ENCODE data around the gene DCAF4.

The DCAF4 gene

DNA sequence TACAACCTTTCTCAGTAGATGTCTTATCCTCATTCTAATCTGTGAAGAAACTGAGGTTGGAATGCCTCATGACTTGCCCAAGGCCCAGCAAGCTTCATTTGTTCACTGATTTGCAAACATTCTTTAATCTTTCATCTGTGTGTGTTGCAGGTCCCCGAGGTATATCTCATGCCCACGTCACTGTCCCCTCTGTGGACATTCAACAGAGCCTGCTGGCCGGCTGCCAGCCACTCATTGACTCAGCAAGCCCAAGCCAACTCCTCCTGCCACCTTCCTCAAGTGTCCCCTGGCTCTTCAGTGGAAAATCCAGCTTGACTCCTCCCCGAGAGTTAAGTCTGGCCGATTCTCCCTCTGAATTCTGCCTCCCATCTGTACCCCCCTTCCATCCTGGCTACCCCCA lies 1.9 kb upstream of the DCAF4 start:
- TF ChIP-seq, protein P1, sequence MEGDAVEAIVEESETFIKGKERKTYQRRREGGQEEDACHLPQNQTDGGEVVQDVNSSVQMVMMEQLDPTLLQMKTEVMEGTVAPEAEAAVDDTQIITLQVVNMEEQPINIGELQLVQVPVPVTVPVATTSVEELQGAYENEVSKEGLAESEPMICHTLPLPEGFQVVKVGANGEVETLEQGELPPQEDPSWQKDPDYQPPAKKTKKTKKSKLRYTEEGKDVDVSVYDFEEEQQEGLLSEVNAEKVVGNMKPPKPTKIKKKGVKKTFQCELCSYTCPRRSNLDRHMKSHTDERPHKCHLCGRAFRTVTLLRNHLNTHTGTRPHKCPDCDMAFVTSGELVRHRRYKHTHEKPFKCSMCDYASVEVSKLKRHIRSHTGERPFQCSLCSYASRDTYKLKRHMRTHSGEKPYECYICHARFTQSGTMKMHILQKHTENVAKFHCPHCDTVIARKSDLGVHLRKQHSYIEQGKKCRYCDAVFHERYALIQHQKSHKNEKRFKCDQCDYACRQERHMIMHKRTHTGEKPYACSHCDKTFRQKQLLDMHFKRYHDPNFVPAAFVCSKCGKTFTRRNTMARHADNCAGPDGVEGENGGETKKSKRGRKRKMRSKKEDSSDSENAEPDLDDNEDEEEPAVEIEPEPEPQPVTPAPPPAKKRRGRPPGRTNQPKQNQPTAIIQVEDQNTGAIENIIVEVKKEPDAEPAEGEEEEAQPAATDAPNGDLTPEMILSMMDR (IDR thresholded peaks at IDR 0.05; ENCODE audit: low read depth, low read length, missing control alignments) = no peak
- no peak for DNase-seq (ENCODE audit: low read depth)
- no peak overlapping the region for H3K4me3 ChIP-seq (ENCODE audit: low read depth, low read length)
- in situ Hi-C loops (cut with HindIII; ENCODE audit: low sequenced_read_pairs) = loop anchor here (10.0 kb wide), 1 partner anchor 410 kb away; no protein-coding TSS in a partner anchor

DNA sequence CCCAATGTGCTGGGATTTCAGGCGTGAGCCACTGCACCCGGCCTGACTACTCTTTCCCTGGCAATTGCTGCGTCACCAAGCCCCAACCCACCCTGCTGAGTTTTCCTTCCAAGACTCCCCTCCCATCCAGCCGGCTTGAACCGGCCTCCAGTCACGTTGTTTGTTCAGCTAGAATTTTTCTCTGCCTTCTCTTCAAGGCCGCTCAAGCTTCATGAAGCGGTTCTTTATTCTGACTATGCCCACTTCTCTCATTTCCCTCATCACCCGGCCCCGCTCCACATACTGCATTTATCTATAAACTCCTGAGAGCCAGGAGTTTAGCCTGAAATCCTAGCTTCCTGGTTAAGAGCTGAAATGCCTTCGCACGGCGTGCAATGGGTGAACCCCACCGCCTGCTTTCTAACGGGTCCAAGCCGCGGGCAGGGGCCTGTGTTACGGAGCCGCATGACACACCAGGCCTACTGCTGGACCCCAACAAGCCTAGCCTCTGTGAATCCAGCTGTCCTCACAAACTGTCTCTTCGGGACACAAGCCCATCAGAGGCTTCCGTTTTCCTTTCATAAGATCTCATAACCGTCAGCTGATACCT lies 999 bp upstream of the DCAF4 start:
- DNase-seq (ENCODE audit: low read depth) = no peak
- H3K4me3 ChIP-seq (ENCODE audit: low read depth, low read length) = peak overlapping the region; percentile 85
- TF ChIP-seq, protein P1 (IDR thresholded peaks at IDR 0.05; ENCODE audit: low read depth, low read length, missing control alignments) = no peak
- in situ Hi-C loops (cut with HindIII; ENCODE audit: low sequenced_read_pairs) = loop anchor here (10.0 kb wide), 1 partner anchor 410 kb away; no protein-coding TSS in a partner anchor

DNA sequence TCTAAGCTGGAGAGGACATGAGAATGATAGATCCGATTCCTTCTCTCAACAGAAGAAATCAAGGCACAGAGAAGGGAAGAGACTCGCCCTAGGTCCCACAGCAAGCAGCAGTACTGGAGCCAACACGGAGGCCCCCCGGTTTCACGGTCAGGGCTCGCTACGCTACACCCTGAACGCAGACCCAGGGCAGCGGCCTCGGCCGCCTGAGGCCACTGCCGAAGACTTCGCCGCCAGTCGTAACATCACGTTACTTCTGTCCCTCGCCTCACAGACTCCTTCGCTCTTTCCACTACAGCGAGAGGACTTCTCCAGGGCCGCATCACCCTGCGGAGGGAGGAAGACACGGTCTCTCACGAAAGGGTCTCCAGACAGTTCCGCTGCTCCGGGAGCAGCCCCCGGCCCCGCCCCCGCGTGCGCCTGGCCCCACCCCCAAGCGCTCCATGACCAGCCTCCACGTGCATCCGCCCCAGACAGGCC lies 411 bp upstream of the DCAF4 start:
- no peak for DNase-seq (ENCODE audit: low read depth)
- H3K4me3 ChIP-seq (ENCODE audit: low read depth, low read length) = peak overlapping the region; percentile 85
- TF ChIP-seq, protein P1 (IDR thresholded peaks at IDR 0.05; ENCODE audit: low read depth, low read length, missing control alignments) = no peak
- in situ Hi-C loops (cut with HindIII; ENCODE audit: low sequenced_read_pairs) = loop anchor here (10.0 kb wide), 1 partner anchor 411 kb away; no protein-coding TSS in a partner anchor

DNA sequence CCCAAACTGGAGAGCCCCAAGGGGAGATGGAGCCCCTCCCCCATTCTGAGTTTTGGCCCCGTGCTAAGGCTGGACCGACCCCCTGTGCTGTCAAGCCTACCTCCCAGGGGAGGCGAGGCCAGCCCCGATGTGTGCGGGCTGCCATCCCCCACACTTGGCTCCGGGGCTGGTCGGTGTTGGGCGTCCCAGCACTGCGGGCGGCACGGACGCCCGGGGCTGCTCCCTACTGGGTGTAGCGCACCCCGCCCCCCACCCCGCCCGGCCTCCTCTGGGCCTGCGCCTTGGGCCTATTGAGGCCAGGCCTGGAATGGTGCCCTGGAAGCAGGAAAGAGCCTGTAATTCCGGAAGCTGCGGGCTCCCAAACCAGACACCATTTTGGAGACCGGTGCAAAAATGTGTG lies 2.6 kb downstream of the DCAF4 start:
- in situ Hi-C loops (cut with HindIII; ENCODE audit: low sequenced_read_pairs) = loop anchor here (10.0 kb wide), 1 partner anchor 414 kb away; no protein-coding TSS in a partner anchor
- no peak for DNase-seq (ENCODE audit: low read depth)
- TF ChIP-seq, protein P1 (IDR thresholded peaks at IDR 0.05; ENCODE audit: low read depth, low read length, missing control alignments) = no peak
- H3K4me3 ChIP-seq (ENCODE audit: low read depth, low read length) = no peak overlapping the region

DNA sequence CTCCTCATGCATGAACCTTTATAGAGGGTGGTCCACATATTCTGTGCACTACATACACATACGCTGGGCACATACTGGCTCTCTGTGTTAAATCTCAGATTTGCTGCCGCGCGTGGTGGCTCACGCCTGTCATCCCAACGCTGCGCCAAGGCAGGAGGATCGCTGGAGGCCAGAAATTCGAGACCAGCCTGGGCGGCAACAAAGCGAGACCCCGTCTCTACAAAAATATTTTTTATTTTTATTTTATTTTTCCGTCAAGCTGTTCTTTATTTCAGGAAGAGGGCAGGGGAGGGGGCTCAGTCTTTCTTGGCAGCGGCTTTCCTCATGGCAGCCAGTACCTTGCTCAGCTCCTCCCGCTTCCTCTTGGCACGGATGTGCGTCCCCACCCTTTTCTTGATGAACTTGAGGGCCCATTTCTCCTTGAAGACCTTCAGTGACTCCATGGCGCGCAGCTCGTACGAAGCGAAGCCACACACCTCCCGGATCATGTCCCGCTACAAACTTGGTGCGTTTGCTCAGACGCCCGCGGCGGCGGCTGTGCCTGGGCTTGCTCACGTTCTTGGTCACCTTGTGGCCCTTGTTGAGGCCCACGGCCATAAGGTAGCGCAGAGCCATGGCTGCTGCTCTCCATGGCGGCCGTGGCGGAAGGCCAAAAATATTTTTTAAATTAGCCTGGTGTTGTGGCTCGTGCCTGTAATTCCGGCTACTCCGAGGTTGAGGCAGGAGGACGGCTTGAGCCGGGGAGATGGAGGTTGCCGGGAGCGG lies 3.2 kb downstream of the DCAF4 start:
- DNase-seq (ENCODE audit: low read depth) = no peak
- no peak overlapping the region for H3K4me3 ChIP-seq (ENCODE audit: low read depth, low read length)
- in situ Hi-C loops (cut with HindIII; ENCODE audit: low sequenced_read_pairs) = loop anchor here (10.0 kb wide), 1 partner anchor 415 kb away; no protein-coding TSS in a partner anchor
- TF ChIP-seq, protein P1 (IDR thresholded peaks at IDR 0.05; ENCODE audit: low read depth, low read length, missing control alignments) = no peak

DNA sequence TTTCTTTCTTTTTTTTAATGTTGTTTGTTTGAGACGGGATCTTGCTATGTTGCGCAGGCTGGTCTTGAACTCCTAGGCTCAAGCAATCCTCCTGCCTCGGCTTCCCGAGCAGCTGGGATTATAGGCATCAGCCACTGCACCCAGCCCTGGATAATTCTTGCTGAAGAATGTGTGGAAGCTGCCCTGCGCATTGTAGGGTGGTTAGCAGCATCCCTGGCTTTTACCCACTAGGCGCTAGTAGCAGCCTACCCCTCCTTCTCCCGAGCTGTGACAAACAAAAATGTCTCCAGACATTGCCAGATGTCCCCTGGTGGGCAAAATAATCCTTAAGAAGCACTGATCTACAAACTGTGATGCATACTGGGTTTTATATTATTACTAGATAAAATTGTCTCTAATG lies 6.6 kb downstream of the DCAF4 start:
- DNase-seq (ENCODE audit: low read depth) = no peak
- TF ChIP-seq, protein P1 (IDR thresholded peaks at IDR 0.05; ENCODE audit: low read depth, low read length, missing control alignments) = no peak
- no peak overlapping the region for H3K4me3 ChIP-seq (ENCODE audit: low read depth, low read length)
- in situ Hi-C loops (cut with HindIII; ENCODE audit: low sequenced_read_pairs) = no loop called here

Data from astrocyte of the cerebellum (primary cell).